Body of pancreas (tissue), 4 donors: ENCODE measurements around the gene DCAF7. TPM values are rescaled to one million over a fixed set of nuclear protein-coding genes. Genes with fewer than 3 reads are reported as not detected.
A peak's percentile ranks its signal among the peaks of the same experiment; 100 is the strongest.

Source experiments
- ATAC-seq: fragments of 150-250 bp; one replicate; pipeline ENCODE4 v1.9.1; 2016
- DNase-seq, 4 donors: peaks; one replicate each; pipeline ENCODE4 v3.0.0-alpha.2; 2019
- H3K27ac ChIP-seq, 4 donors: fragments of 200-600 bp; sonication (generic); 1 replicate in 3 of 4; 2 replicates in 1 of 4; pipeline versions ENCODE4 v1.5.1 to v1.6.1; 2016 to 2019; ENCODE audit warnings: mild to moderate bottlenecking in 1 of 4, mixed read lengths in 1 of 4, moderate library complexity in 1 of 4
- H3K27me3 ChIP-seq, 2 donors: fragments of 200-600 bp; sonication (generic); one replicate each; pipeline ENCODE4 v1.6.0; 2016; ENCODE audit warnings: mild to moderate bottlenecking in 1 of 2
- H3K36me3 ChIP-seq, 2 donors: fragments of 200-600 bp; sonication (generic); replicated peaks in 1 of 2; 2 replicates each; pipeline ENCODE4 v1.5.1; 2016; ENCODE audit warnings: low read depth in 2 of 2; ENCODE audit not compliant: insufficient read depth in 1 of 2
- H3K4me1 ChIP-seq: fragments of 200-600 bp; sonication (generic); one replicate; pipeline ENCODE4 v1.6.0; 2016
- H3K4me3 ChIP-seq, 2 donors: fragments of 200-600 bp; sonication (generic); 1 replicate in 1 of 2; 2 replicates in 1 of 2; pipeline ENCODE4 v1.5.1; 2016 to 2019
- H3K9me3 ChIP-seq, 3 donors: fragments of 200-600 bp; sonication (generic); 1 replicate in 2 of 3; 2 replicates in 1 of 3; pipeline ENCODE4 v1.5.1; 2016
- POLR2A ChIP-seq, 3 donors: fragments of 450-650 bp; IDR thresholded peaks; one replicate each; pipeline ENCODE4 v1.6.1; 2016; ENCODE audit warnings: antibody characterized with exemption in 3 of 3, mild to moderate bottlenecking in 2 of 3
- WGBS, 2 donors: methylation state at CpG; one replicate each; pipeline ENCODE4 v1.1.5; 2017; 5-methylcytosine and 5-hydroxymethylcytosine counted together
- intact Hi-C: fragments of 100-400 bp; cut with DNase I; formaldehyde crosslinking; loops from one replicate; pipeline ENCODE4 v1.15.1; 2023
- total RNA-seq, 2 donors: library from RNA; depleted of rRNA; stranded (reverse); fragments of >200 nt; gene quantifications; one replicate each; pipeline ENCODE4 v1.1.0, GENCODE V29; 2016
- TF ChIP-seq, protein P1 (sequence below), 7 experiments: fragments of 450-650 bp in 4 of 7; fragments of 200-600 bp in 3 of 7; sonication (generic) in 3 of 7; IDR thresholded peaks; one replicate each; pipeline ENCODE4 v1.5.1; 2016 to 2019; ENCODE audit warnings: antibody characterized with exemption in 7 of 7

Gene DCAF7
- total RNA-seq, 2 donors from 2014 or later = 16.8 to 16.9 TPM

DNA sequence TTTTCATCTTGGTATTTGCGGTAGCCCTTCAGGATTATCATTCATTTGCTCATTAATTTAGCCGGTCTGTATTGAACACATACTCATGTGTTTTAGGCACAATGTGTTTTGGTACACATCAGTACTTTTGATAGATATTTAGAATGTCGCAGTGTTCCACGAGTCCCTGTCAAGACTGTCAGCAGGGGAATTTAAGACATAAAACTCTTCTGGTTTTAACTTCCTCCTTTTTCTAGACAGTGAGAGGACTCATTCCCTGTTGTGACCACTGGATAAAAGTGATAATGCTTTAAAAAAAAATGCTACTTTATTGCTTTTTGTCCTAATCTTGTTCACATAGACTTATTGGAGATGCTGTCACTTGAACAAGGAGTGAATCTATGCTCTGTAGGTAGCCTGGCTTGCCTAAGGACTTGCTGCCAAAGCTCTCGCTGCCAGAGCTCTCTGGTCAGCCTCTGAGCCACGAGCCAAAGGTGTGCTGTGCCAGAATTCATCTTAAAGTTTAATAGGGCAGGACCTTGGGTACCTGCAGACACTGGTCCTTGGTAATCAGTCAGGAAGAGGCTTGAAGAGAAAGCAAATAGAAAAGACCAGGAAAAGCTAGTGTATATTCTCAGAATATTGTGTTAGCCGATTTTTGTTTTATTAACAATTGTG, 5.4 kb downstream of the DCAF7 start:
- H3K36me3 ChIP-seq = no peaks in the 10 kb centered on the region
- peak in 1 of 4 donors; percentile 41 for DNase-seq
- H3K4me3 ChIP-seq = no peak overlapping the region
- no peak for ATAC-seq
- intact Hi-C loops = no loop called here
- H3K27me3 ChIP-seq = no peaks in the 10 kb centered on the region
- 35 to 38% methylated on average over 7 of the region's 7 CpGs for WGBS, 2 donors
- H3K4me1 ChIP-seq = peaks cover 40% of the 10 kb centered on the region
- H3K27ac ChIP-seq = peak overlapping the region in 1 of 4 donors; percentile 13
- H3K9me3 ChIP-seq = no peaks in the 10 kb centered on the region
- TF ChIP-seq, protein P1, sequence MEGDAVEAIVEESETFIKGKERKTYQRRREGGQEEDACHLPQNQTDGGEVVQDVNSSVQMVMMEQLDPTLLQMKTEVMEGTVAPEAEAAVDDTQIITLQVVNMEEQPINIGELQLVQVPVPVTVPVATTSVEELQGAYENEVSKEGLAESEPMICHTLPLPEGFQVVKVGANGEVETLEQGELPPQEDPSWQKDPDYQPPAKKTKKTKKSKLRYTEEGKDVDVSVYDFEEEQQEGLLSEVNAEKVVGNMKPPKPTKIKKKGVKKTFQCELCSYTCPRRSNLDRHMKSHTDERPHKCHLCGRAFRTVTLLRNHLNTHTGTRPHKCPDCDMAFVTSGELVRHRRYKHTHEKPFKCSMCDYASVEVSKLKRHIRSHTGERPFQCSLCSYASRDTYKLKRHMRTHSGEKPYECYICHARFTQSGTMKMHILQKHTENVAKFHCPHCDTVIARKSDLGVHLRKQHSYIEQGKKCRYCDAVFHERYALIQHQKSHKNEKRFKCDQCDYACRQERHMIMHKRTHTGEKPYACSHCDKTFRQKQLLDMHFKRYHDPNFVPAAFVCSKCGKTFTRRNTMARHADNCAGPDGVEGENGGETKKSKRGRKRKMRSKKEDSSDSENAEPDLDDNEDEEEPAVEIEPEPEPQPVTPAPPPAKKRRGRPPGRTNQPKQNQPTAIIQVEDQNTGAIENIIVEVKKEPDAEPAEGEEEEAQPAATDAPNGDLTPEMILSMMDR (IDR thresholded peaks at IDR 0.05) = no peak
- TF ChIP-seq POLR2A (IDR thresholded peaks at IDR 0.05) = no peak

DNA sequence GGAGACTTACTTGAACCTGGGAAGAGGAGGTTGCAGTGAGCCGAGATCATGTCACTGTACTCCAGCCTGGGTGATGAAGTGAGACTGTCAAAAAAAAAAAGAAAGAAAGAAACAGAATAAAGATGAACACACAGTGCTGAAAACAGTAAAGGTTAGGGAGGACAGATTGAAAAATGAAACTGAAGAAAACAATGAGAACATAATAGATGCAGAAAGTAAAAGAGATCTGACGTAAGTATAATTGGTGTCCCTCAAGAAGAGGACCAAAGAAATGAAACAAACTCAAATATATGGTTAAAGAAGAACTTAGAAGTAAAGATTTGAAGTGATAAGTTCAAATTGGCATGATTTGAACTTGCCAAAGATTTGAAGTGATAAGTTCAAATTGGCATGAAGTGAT, 7.1 kb downstream of the DCAF7 start:
- no peaks in the 10 kb centered on the region for H3K27me3 ChIP-seq
- DNase-seq (no peak), ATAC-seq (no peak)
- WGBS, 2 donors = 96 to 98% methylated on average over 2 of the region's 2 CpGs
- H3K27ac ChIP-seq = no peak overlapping the region
- no peaks in the 10 kb centered on the region for H3K36me3 ChIP-seq
- no peak overlapping the region for H3K4me3 ChIP-seq
- no peak for TF ChIP-seq POLR2A (IDR thresholded peaks at IDR 0.05)
- TF ChIP-seq, protein P1 (IDR thresholded peaks at IDR 0.05) = no peak
- H3K9me3 ChIP-seq = no peaks in the 10 kb centered on the region
- H3K4me1 ChIP-seq = peaks cover 34% of the 10 kb centered on the region
- intact Hi-C loops = no loop called here

- no peak for ATAC-seq
- Histone ChIP-seq H3K27me3 (no peaks in the 10 kb centered on the region), H3K27ac (no peak overlapping the region), H3K4me3 (no peak overlapping the region), H3K36me3 (no peaks in the 10 kb centered on the region), H3K4me1 (peaks cover 24% of the 10 kb centered on the region), H3K9me3 (no peaks in the 10 kb centered on the region)
- intact Hi-C loops = no loop called here
- DNase-seq = no peak
- 92 to 94% methylated on average over 3 of the region's 3 CpGs for WGBS, 2 donors
- no peak for TF ChIP-seq POLR2A (IDR thresholded peaks at IDR 0.05)
- TF ChIP-seq, protein P1 (IDR thresholded peaks at IDR 0.05) = no peak
Measured at GRCh38 chr17:63558441-63558840, 8.2 kb downstream of the DCAF7 start.

DNA sequence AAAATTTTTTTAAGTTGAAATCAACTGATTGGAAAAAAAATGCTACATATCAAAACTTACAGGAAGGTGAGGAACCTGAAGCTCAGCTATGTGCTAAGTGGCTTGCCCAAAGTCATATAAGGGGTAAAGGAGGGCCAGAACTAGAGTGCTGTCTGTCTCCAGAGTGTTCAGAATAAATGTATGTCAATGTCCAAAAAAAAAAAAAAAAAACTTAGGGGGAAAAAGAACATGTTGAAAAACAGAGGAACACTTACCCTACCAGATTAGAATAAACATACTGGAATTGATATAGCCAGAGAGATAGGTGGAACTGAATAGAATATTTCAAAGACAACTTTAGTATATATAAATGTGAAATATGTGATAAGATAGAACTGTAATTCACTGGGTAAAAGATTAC, 11.5 kb downstream of the DCAF7 start:
- no peaks in the 10 kb centered on the region for H3K36me3 ChIP-seq
- no peak overlapping the region for H3K27ac ChIP-seq
- no peaks in the 10 kb centered on the region for H3K27me3 ChIP-seq
- H3K9me3 ChIP-seq = no peaks in the 10 kb centered on the region
- no peaks in the 10 kb centered on the region for H3K4me1 ChIP-seq
- H3K4me3 ChIP-seq = no peak overlapping the region
- intact Hi-C loops = no loop called here
- ATAC-seq = no peak
- TF ChIP-seq, protein P1 (IDR thresholded peaks at IDR 0.05) = no peak
- TF ChIP-seq POLR2A (IDR thresholded peaks at IDR 0.05) = no peak
- no peak for DNase-seq

DNA sequence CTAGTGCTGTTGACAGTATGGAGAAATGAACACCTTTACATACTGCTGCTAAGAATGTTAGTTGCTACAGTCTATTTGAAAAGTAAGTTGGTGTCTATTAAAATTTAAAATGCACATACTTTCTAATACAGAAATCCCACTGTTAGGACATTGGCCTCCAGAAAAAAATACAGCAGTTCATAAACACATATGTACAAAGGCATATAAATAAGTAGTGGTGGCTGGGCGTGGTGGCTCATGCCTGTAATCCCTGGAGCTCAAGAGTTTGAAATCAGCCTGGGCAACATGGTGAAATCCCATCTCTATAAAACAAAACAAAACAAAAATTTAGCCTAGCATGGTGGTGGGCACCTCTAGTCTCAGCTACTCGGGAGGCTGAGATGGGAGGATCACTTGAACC, 13.1 kb downstream of the DCAF7 start:
- Histone ChIP-seq H3K27me3 (no peaks in the 10 kb centered on the region), H3K27ac (no peak overlapping the region), H3K36me3 (no peaks in the 10 kb centered on the region), H3K4me1 (no peaks in the 10 kb centered on the region), H3K9me3 (no peaks in the 10 kb centered on the region), H3K4me3 (no peak overlapping the region)
- TF ChIP-seq, protein P1 (IDR thresholded peaks at IDR 0.05) = no peak
- no peak for TF ChIP-seq POLR2A (IDR thresholded peaks at IDR 0.05)
- intact Hi-C loops = no loop called here
- DNase-seq (no peak), ATAC-seq (no peak)
- 100% methylated on average over 2 of the region's 2 CpGs for WGBS, 2 donors
